Neural progenitor cell (in vitro differentiated cells): ENCODE results near the gene TSEN15.

Experiments
- EZH2 ChIP-seq: fragments of 200-600 bp; sonication (generic); IDR thresholded peaks from 2 replicates; pipeline ENCODE4 v1.6.1; 2017; ENCODE audit warnings: antibody characterized with exemption, mild to moderate bottlenecking, moderate library complexity
- TF ChIP-seq, protein P1 (sequence below): fragments of 200-600 bp; sonication (generic); IDR thresholded peaks from 2 replicates; pipeline ENCODE4 v1.5.1; 2017; ENCODE audit warnings: antibody characterized with exemption, mild to moderate bottlenecking

DNA sequence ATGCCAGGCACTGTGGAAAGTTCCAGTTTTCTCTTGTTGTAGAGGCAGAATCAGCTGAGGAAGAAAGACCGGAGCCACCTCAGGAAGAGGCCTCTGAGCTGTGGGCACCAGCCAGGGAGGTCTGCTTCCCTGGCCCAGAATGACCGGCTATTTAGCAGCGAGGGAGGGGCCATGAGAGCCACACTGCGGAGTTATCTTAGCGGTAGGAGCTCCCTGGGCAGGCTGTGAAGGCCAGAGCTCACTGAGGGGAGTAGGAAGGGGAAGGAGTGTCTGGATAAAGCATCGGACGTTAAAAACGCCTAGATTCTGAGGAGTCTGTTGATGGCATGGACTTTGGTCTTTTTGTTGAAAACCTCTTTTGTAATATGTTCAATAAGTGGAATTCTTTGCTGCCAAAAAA is 36.5 kb downstream of the TSEN15 start:
- TF ChIP-seq, protein P1, sequence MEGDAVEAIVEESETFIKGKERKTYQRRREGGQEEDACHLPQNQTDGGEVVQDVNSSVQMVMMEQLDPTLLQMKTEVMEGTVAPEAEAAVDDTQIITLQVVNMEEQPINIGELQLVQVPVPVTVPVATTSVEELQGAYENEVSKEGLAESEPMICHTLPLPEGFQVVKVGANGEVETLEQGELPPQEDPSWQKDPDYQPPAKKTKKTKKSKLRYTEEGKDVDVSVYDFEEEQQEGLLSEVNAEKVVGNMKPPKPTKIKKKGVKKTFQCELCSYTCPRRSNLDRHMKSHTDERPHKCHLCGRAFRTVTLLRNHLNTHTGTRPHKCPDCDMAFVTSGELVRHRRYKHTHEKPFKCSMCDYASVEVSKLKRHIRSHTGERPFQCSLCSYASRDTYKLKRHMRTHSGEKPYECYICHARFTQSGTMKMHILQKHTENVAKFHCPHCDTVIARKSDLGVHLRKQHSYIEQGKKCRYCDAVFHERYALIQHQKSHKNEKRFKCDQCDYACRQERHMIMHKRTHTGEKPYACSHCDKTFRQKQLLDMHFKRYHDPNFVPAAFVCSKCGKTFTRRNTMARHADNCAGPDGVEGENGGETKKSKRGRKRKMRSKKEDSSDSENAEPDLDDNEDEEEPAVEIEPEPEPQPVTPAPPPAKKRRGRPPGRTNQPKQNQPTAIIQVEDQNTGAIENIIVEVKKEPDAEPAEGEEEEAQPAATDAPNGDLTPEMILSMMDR, result no peak
- no peak for TF ChIP-seq EZH2
